ENCODE results near the gene SLC2A1. TPM values are rescaled to one million over a fixed set of nuclear protein-coding genes. Genes with fewer than 3 reads are reported as not detected.

Gene SLC2A1
- total and polyA plus RNA-seq, 9 of the 15 experiments (the other 6 are each of a cell fraction or from before 2014, with no cell fraction given) = 12.6 to 153 (median 48.0) TPM

- TF ChIP-seq REST (IDR thresholded peaks at IDR 0.05; ENCODE audit: borderline replicate concordance) (peak; percentile 66), REST (CRISPR knock-in tag; IDR thresholded peaks at IDR 0.05; ENCODE audit: low read depth) (no peak), ARNT (IDR thresholded peaks at IDR 0.05) (peak in 1 of 2 experiments; percentile 43; a peak in 1 of 4 replicates), ZNF518B (CRISPR knock-in tag; IDR thresholded peaks at IDR 0.05) (no peak), MLX (CRISPR knock-in tag; conservative IDR thresholded peaks at IDR 0.05) (no peak), PTTG1 (tag; IDR thresholded peaks at IDR 0.05; ENCODE audit: low read depth) (no peak), FOXK1 (CRISPR knock-in tag; IDR thresholded peaks at IDR 0.05; ENCODE audit: borderline replicate concordance) (no peak), ZSCAN29 (IDR thresholded peaks at IDR 0.05) (no peak), ZBTB7A (IDR thresholded peaks at IDR 0.05; ENCODE audit: borderline replicate concordance, control insufficient read depth, low read depth, low read length) (peak; percentile 100), POLR3A (IDR thresholded peaks at IDR 0.05; ENCODE audit: borderline replicate concordance, extremely low read depth, insufficient read depth, insufficient read length) (no peak), FOSL1 (tag; conservative IDR thresholded peaks at IDR 0.05) (peak; percentile 92), HBP1 (CRISPR knock-in tag; IDR thresholded peaks at IDR 0.05) (peak; percentile 63; the same call in 1 of the 2 replicates), PML (IDR thresholded peaks at IDR 0.05; ENCODE audit: low read length) (peak; percentile 91)
Observed at GRCh38 chr1:42936309-42937078, 22.2 kb downstream of the SLC2A1 start (continued).
